Activated effector memory CD4-positive, alpha-beta T cell treated with Interleukin-2 at 50 U/mL for 16 hours (primary cell): ENCODE results near the gene UBE2G1.

Source experiments
- DNase-seq: peaks from one replicate; pipeline ENCODE4 v3.0.0-alpha.2; 2020

Gene UBE2G1

DNA sequence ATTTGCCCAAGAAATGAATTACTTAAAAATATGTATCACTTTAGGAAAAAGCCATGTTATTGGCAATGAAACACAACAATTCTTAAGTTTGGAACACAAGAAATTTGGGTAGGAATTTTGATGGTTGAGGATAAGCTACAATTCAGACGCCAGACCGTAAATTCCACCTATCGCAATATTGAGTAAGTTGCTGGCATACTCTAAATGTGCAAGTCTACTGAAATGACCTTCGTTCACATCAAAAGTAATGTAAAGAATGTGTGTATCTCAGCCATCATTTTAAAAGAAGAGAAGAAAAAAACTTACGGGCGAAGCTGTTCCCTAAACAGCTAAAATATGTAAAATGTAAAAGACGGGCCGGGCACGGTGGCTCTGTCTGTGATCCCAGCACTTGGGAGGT is 33.4 kb downstream of the UBE2G1 start:
- DNase-seq = no peak

DNA sequence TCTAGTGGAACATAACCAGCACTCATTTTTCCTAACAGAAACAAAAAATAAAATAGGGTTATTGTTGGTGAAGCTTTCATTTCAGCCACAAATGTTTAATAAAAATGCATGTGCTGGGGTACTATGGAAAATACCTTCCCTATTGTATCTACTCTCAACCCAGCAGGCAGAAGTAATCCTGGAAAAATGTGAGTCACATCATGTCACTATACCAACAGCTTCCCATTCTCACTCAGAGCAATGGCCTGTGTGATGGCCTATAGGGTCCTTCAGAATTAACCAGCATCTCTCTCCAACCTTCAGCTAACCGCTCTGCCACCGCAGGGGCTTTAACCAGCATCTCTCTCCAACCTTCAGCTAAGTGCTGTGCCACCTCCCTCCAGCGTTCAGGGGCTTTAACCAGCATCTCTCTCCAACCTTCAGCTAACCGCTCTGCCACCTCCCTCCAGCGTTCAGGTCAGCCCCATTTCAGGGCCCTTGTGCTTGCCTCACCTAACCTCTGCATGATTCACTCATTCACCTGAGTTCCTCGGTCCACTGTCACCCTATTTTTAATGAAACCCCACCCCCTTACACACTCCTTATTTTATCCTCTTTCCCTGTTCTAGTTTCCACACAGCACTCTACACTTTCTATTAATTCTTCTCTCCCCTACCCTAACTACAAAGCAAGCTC is 34.0 kb downstream of the UBE2G1 start:
- DNase-seq = no peak

DNA sequence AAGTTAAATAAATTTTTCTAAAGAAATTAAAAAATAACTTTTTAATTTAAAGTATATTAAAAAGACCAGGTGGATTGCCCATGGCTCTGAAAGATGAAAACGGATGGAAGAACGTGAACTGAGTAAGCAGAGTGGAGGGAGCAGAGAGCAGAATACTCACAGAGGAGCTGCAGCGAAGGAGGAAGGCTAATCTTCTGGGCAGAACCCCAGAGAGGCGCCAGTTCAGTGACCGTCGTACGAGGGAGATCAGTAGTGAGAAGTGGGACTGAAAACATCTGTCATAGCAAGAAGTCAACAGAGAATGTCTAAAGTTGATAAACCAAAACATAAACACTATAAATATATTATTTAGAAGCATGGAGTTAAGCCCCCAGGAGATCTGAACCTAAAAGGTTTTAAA is 34.9 kb downstream of the UBE2G1 start:
- no peak for DNase-seq

DNA sequence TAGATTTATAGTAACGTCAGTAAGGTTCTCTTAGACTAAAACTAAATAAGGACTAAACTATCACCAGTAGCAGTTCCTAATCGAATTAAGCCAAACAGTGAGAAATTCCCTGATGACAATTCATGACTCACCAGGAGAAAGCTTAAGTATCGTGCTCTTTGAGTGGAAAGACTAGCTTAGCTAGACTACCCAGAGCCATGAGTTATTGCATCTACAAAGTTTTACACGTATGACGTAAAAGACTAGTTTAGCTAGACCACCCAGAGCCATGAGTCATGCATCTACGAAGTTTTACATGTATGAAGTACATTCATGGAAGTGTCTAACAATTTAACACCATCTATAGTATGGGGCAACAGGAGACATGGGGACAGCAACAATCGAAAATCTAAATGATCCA is 36.6 kb downstream of the UBE2G1 start:
- DNase-seq = no peak

DNA sequence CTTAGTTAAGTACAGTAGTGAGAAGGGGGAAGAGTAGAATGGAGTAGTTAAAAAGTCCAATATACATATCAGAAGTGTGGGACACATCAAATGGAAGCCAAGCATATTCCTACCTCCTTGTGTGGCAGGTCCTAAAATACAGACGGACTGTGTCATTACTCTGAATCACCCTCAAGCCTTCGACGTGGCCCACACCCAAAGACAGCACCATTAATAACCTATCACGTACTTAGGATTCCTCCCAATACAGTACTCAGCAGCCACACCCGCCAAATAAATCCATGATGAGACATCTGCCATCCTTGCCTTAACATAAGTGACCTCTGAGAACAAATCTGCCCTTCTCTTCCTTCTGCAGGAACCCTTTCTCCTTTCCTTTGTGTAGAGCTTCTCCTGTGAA is 38.9 kb downstream of the UBE2G1 start:
- DNase-seq = no peak

DNA sequence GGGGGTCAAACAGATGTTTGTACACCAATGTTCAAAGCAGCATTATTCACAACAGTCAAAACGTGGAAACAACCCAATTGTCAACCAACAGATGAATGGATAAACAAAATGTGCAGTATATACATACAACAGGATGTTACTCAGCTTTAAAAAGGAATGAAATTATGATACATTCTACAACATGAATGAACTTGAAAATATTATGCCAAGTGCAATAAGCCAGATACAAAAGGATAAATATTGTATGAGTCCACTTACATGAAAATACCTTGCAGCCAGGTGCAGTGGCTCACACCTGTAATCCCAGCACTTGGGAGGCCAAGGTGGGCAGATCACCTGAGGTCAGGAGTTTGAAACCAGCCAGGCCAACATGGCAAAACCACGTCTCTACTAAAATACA is 39.9 kb downstream of the UBE2G1 start:
- DNase-seq = no peak

- no peak for DNase-seq
Measured at GRCh38 chr17:4326112-4326511, 40.4 kb downstream of the UBE2G1 start.

DNA sequence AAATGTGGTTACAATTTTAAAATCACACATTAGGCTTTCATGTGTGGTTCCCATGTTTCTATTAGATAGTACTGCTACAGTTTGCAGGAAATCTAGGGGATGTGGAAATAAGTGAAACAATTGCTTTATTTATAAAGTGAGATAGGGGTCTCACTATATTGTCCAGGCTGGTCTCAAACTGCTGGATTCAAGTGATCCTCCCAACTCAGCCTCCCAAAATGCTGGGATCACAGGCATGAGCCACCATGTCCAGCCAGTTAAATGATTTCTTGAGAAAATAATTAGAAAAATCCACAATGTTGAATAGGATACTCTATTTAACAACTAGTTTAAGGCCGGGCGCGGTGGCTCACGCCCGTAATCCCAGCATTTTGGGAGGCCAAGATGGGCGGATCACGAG is 42.0 kb downstream of the UBE2G1 start:
- no peak for DNase-seq

- DNase-seq = no peak
Measured at GRCh38 chr17:4319221-4319620, 47.3 kb downstream of the UBE2G1 start.

DNA sequence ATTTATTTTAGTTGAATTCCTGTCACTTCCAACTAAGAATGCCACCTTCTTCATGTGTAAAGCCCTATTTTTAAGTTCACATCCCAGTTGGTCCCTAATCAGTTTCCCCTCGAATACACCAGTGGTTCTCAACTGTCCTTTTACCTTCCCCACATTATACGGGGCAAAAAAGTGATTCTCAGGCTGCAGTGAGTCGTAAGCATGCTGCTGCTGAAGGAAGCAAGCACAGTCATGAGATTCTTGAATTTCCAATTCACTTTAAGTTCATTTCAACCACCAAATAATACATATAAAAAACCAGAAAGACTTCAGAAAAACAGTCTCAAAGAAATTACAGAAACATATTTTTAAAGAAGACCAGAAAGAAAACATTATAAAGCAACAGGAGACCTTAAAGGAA is 47.9 kb downstream of the UBE2G1 start:
- DNase-seq = no peak

GRCh38 chr17:4318186-4318585 is 48.3 kb downstream of the UBE2G1 start:
- no peak for DNase-seq

DNA sequence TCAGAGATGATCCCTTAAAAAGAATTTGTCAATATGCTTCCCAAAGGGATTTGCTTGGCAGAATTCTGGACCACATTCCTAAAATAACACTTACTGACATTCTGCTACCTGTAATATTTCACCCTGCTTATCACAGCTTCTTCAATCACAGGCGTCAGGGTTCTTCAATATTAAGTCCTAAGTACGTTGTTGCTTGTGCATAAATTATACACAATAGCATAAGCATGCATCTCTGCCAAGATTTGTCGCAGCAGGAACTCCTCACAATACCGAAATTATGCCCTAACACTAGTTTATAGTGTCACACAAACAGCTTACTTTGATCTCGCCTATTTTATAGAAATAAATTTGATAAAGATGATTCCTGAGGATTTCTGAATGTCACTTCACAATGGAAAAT is 48.9 kb downstream of the UBE2G1 start:
- DNase-seq = no peak

GRCh38 chr17:4316648-4317047 is 49.8 kb downstream of the UBE2G1 start:
- no peak for DNase-seq

GRCh38 chr17:4314618-4315017 is 51.9 kb downstream of the UBE2G1 start:
- DNase-seq = no peak

- DNase-seq = no peak
Measured at GRCh38 chr17:4314179-4314578, 52.3 kb downstream of the UBE2G1 start.

DNA sequence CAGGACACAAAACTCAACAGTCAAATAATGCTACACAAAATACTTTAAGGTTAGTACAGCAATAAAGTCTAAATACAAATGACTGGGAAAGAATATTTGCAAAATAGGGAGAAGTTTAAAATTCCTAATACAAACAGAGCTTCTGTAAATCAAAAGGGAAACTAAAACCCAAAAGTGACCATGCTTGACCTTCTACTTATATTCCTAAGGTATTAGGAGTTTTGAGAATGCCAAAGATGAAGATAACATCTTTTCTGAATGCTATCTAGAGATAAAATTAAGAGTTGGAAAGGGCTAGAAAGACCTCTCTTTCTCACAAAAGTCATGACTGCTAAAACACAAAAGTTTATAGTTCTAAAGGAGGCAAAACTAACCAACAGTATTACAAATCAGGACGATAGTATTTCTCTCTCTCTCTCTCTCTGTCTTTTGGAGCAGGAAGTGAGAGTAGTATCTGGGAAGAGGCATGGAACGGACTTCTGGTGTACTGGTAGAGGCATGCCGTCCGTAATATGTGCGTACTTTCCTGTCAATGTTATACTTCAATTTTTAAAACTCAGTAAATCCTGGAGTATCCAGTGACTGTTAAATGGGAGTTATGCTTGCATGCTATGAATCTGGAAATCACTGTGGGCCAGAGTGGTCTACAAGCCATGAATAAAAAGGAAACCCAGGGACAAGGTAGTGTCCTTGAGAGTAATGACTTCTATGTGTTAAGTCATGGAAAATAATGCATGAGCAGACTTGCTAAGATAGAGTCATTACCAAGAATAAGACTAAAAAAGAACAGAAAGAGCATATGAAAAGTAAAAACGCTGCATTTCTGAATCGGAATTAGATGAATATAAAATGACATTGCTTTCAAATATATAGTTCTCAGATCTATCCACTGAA is 53.0 kb downstream of the UBE2G1 start:
- no peak for DNase-seq

GRCh38 chr17:4310354-4311060 is 56.0 kb downstream of the UBE2G1 start:
- no peak for DNase-seq

DNA sequence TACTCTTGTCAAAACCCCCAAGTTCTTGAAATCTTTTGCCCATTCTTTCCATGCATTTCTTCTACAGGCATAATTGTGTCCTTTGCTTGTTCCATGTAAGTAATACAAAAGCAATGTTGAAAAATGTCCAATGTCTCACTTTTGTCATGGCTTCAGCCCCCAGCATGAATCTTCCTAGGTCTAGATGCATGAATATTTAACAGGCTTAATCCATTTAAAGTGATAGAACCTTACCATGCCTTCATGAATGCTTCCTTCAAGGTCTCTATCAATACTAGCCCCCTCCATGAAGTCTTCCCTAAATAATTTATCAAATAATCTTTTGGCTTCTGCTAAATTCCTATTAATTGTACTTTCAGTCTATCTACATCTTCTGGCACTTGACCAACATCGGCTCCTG is 56.6 kb downstream of the UBE2G1 start:
- no peak for DNase-seq

DNA sequence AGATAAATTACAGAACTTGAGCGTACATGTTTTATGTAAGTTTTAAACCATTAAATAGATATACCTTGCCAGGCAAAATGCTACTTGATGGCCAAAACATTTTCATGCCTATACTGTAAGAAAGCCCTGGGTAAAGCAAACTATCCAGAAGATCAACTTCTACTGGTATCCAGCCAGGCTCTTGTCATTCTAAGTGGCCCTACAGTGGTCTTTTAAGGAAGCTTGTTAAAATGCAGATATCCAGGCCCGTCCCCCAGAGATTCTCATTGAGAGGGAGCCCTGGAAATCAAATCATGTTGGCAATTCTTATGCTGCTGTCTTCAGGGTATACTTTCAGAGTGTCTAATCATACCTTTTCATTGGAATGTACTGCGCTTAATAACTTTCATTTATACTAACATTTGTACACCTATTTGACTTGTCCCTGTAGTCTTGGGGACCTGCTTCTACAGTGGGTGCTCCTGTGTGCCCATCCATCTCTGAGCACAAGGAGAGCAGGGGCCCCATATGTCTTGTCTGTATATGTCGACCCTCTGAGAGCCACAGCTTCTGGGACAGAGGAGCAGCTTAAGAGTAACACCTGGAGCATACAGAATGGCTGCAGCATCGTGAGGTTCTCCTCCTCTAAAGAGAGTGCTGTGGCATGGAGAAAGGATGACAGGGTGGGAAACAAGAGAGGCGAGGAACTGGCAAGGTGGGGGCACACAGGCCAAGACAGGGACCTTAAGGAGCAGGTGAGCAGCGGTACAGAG is 59.1 kb downstream of the UBE2G1 start:
- no peak for DNase-seq

DNA sequence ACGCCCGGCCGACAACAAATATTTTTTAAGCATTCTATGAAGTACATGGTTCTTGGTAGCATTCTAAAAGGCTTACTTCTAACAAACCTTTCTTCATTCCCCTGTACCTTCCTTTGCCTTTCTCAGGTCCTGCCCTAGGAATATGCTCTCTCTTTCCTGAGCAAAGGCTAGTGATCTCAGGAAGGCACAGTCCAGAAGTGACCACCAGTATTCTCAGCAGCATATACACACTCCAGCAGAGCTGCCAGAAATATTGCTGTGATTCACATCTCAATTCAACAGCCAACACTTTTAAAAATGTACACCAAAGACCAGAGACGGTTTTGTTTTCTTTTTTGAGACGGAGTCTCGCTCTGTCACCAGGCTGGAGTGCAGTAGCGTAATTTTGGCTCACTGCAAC is 61.3 kb downstream of the UBE2G1 start:
- no peak for DNase-seq

DNA sequence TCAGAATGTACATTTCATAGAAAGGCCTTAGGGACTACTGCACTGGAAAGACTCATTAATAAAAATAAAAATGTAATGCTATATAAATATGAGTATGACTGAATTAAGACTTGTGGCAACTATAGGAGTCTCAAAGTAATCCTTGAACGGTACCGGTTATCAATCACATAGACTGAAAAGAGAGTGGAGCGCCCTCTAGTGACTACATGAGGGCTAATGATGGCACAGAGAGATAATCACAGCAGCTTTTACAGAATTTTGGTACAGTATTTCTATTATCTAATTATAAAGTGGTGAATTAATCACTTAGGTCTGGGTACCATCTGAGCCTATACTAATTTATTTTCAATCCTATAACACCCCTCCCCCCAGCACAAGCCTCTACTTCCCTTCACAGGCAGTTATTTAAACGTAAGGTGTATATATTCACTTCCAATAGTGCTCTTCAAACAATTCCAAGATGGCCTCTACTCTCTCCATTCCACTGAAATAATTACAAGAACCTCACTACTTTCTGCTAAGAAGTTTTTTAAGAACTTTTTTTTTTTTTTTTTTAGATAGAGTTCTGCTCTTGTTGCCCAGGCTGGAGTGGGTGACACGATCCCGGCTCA is 62.0 kb downstream of the UBE2G1 start:
- no peak for DNase-seq

GRCh38 chr17:4301066-4301465 is 65.4 kb downstream of the UBE2G1 start:
- no peak for DNase-seq

GRCh38 chr17:4297351-4297750 is 69.1 kb downstream of the UBE2G1 start:
- no peak for DNase-seq
